C4-2B (cell line): ENCODE measurements around the gene CGB2.
"Not testable (repeated sequence)": the region's sequence is repeated elsewhere in the genome, so short reads cannot be mapped to it uniquely, and the experiment has no call there.

Source experiments
- H3K27ac ChIP-seq: fragments of 450-650 bp; 2 replicates; pipeline ENCODE4 v1.5.1; 2017
- ZFX ChIP-seq: fragments of 450-650 bp; IDR thresholded peaks from 2 replicates; pipeline ENCODE4 v1.6.1; 2017
- TF ChIP-seq, protein P1 (sequence below): fragments of 450-650 bp; conservative IDR thresholded peaks from 2 replicates; pipeline ENCODE4 v1.5.1; 2017; ENCODE audit warnings: mild to moderate bottlenecking

Gene CGB2

GRCh38 chr19:49042177-49042576 lies 10.5 kb downstream of the CGB2 start:
- no peak overlapping the region for H3K27ac ChIP-seq
- TF ChIP-seq, protein P1, sequence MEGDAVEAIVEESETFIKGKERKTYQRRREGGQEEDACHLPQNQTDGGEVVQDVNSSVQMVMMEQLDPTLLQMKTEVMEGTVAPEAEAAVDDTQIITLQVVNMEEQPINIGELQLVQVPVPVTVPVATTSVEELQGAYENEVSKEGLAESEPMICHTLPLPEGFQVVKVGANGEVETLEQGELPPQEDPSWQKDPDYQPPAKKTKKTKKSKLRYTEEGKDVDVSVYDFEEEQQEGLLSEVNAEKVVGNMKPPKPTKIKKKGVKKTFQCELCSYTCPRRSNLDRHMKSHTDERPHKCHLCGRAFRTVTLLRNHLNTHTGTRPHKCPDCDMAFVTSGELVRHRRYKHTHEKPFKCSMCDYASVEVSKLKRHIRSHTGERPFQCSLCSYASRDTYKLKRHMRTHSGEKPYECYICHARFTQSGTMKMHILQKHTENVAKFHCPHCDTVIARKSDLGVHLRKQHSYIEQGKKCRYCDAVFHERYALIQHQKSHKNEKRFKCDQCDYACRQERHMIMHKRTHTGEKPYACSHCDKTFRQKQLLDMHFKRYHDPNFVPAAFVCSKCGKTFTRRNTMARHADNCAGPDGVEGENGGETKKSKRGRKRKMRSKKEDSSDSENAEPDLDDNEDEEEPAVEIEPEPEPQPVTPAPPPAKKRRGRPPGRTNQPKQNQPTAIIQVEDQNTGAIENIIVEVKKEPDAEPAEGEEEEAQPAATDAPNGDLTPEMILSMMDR: no peak
- TF ChIP-seq ZFX: no peak

DNA sequence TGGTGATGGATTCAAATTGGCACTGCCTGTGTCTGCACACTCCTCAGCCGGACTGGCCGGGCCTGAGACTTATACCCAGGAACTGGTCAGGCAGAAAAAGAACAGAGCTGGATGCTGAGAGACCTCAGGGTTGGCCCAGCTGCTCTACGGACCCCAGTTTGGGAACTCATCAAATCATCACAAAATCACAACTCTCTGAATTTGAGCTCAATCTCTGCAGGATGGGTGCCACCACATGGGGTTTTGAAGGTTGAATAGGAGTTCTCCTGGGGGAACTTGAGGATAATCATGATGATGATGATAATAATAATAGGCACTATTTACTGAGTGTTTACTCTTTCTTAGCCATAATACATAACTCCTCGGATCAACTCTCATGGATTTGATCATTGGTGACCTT lies 11.0 kb downstream of the CGB2 start:
- H3K27ac ChIP-seq: not testable (repeated sequence)

GRCh38 chr19:49043548-49043947 lies 11.9 kb downstream of the CGB2 start, which contains the start of gene CGB5:
Gene CGB5, plus strand, starts transcription at chr19:49043848. Its CDS starts 362 bp downstream, at chr19:49044210.
- H3K27ac ChIP-seq: not testable (repeated sequence)

DNA sequence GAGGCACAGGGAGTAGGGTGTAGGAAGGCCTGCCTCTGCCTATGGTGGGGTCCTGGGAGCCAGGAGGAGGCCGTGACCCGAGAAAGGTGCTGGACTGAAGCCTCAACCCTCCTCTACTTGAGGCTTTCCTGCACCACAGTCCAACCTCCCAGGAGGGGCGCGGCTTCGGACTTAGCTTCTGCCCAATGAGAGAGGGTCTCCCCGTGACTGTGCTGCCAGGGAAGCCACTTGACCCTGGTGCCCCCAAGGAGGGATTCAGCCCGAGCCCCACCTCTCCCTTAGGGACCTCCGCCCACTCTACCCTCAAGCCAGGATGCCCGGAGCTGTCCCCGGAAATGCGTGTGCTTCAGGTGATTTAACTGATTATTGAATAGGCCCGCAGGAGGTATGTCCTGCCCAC lies 17.3 kb downstream of the CGB2 start, which contains the start of gene CGB8:
Gene CGB8, minus strand, starts transcription at position 101 of the 400 bp plus-strand sequence. CDS start 372 bp downstream, outside the sequence.
- not testable (repeated sequence) for H3K27ac ChIP-seq

DNA sequence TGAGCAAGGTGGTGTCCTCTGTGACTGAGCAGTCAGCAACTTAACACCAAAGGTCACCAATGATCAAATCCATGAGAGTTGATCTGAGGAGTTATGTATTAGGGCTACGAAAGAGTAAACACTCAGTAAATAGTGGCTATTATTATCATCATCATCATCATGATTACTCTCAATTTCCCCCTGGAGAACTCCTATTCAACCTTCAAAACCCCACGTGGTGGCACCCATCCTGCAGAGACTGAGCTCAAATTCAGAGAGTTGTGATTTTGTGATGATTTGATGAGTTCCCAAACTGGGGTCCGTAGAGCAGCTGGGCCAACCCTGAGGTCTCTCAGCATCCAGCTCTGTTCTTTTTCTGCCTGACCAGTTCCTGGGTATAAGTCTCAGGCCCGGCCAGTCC lies 18.1 kb downstream of the CGB2 start:
- not testable (repeated sequence) for H3K27ac ChIP-seq

- not testable (repeated sequence) for H3K27ac ChIP-seq
These were observed 18.8 kb downstream of the CGB2 start for GRCh38 chr19:49050376-49051033.

GRCh38 chr19:49056101-49056901 lies 24.6 kb downstream of the CGB2 start:
- H3K27ac ChIP-seq: no peak overlapping the region; the same call in 1 of the 2 replicates
- no peak for TF ChIP-seq ZFX
- TF ChIP-seq, protein P1: no peak; the same call in 1 of the 2 replicates

GRCh38 chr19:49056902-49057596 lies 25.4 kb downstream of the CGB2 start:
- not testable (repeated sequence) for H3K27ac ChIP-seq

GRCh38 chr19:49057636-49058234 lies 26.0 kb downstream of the CGB2 start, which contains the start of gene CGB7:
Gene CGB7, minus strand, starts transcription at chr19:49057749. Its CDS starts 2,374 bp downstream, at chr19:49055375.
- H3K27ac ChIP-seq: no peak within 1 kb of the TSS; the same call in 1 of the 2 replicates
- no peak for TF ChIP-seq ZFX
- TF ChIP-seq, protein P1: no peak

DNA sequence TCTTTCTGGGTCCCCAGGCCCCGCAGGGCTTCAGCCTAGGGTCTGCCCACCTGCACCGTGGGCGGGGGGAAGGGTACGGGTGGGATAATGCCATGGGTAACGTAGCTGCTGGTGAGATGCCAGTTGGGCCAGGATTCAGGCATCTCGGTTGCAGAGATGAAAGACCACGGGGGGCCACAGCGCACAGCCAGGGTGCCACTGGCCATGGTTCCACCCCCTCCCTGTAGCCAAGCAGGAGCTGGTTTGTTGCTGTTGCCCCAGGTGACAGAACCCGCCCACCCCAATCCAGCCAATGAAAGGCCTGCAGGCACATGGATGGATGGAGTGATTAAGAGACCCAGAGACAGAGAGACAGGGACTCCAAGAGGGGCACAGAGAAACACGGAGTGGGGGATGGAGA lies 26.9 kb downstream of the CGB2 start:
- H3K27ac ChIP-seq: no peak overlapping the region
- TF ChIP-seq, protein P1: no peak
- TF ChIP-seq ZFX: no peak
